RKO (cell line): ENCODE measurements around the gene MMAA.
"Not testable (repeated sequence)": the region's sequence is repeated elsewhere in the genome, so short reads cannot be mapped to it uniquely, and the experiment has no call there.

Source experiments
- DNase-seq: peaks from one replicate; pipeline ENCODE4 v3.0.0-alpha.2; 2016; ENCODE audit warnings: low spot score

MMAA gene

GRCh38 chr4:145635117-145635516, 15.9 kb downstream of the MMAA start:
- DNase-seq = no peak

GRCh38 chr4:145635630-145636029, 16.4 kb downstream of the MMAA start:
- no peak for DNase-seq

GRCh38 chr4:145639186-145639698, 20.1 kb downstream of the MMAA start:
- DNase-seq = no peak

GRCh38 chr4:145640236-145640635, 21.1 kb downstream of the MMAA start:
- peak; percentile 14 for DNase-seq

- no peak for DNase-seq
Measured at GRCh38 chr4:145643295-145643694, 24.1 kb downstream of the MMAA start.

- no peak for DNase-seq
Measured at GRCh38 chr4:145644699-145645098, 25.5 kb downstream of the MMAA start.

- no peak for DNase-seq
Measured at GRCh38 chr4:145656156-145656555, 37.0 kb downstream of the MMAA start.

- no peak for DNase-seq
Measured at GRCh38 chr4:145660064-145660463, 40.9 kb downstream of the MMAA start.

- no peak for DNase-seq
Measured at GRCh38 chr4:145663194-145663593, 44.0 kb downstream of the MMAA start.

- no peak for DNase-seq
Measured at GRCh38 chr4:145665773-145666172, 46.6 kb downstream of the MMAA start.

GRCh38 chr4:145670422-145670821, 51.2 kb downstream of the MMAA start:
- DNase-seq = no peak

GRCh38 chr4:145679520-145679919, 60.3 kb downstream of the MMAA start:
- DNase-seq = peak; percentile 61

- DNase-seq = peak; percentile 27
Measured at GRCh38 chr4:145679991-145680455, 60.8 kb downstream of the MMAA start, which contains the start of gene C4orf51. Gene C4orf51 (plus strand): TSS chr4:145680146. CDS start chr4:145680204, 58 bp downstream.

- no peak for DNase-seq
Measured at GRCh38 chr4:145680902-145681301, 61.7 kb downstream of the MMAA start.

- DNase-seq = no peak
Measured at GRCh38 chr4:145681518-145681917, 62.3 kb downstream of the MMAA start.

- DNase-seq = no peak
Measured at GRCh38 chr4:145681956-145682355, 62.8 kb downstream of the MMAA start.

- DNase-seq = no peak
Measured at GRCh38 chr4:145686991-145687390, 67.8 kb downstream of the MMAA start.

- no peak for DNase-seq
Measured at GRCh38 chr4:145690610-145691009, 71.4 kb downstream of the MMAA start.

- DNase-seq = not testable (repeated sequence)
Measured at GRCh38 chr4:145691416-145691815, 72.2 kb downstream of the MMAA start.

GRCh38 chr4:145694929-145695328, 75.7 kb downstream of the MMAA start:
- no peak for DNase-seq

- no peak for DNase-seq
Measured at GRCh38 chr4:145697332-145697731, 78.1 kb downstream of the MMAA start.

- no peak for DNase-seq
Measured at GRCh38 chr4:145698507-145698906, 79.3 kb downstream of the MMAA start.

- DNase-seq = no peak
Measured at GRCh38 chr4:145703850-145704497, 84.8 kb downstream of the MMAA start.

GRCh38 chr4:145709336-145709735, 90.2 kb downstream of the MMAA start:
- DNase-seq = no peak
